ENCODE measurements around the gene SLC12A3.

Gene SLC12A3

GRCh38 chr16:56895813-56896212 lies 30.8 kb downstream of the SLC12A3 start:
- DNase-seq, result no peak

- DNase-seq, result no peak
Measured at GRCh38 chr16:56896244-56896643, 31.2 kb downstream of the SLC12A3 start.

GRCh38 chr16:56897026-56897799 lies 32.2 kb downstream of the SLC12A3 start:
- DNase-seq, result no peak

GRCh38 chr16:56898847-56899246 lies 33.8 kb downstream of the SLC12A3 start:
- DNase-seq, result no peak

- DNase-seq, result no peak
Measured at GRCh38 chr16:56903866-56904265, 38.9 kb downstream of the SLC12A3 start.

- no peak for DNase-seq
Measured at GRCh38 chr16:56907401-56907800, 42.4 kb downstream of the SLC12A3 start.

GRCh38 chr16:56909527-56909979 lies 44.5 kb downstream of the SLC12A3 start:
- DNase-seq, result no peak

GRCh38 chr16:56910112-56910511 lies 45.1 kb downstream of the SLC12A3 start:
- no peak for DNase-seq

- no peak for DNase-seq
Measured at GRCh38 chr16:56910654-56911539, 45.9 kb downstream of the SLC12A3 start.

- no peak for DNase-seq
Measured at GRCh38 chr16:56911771-56912571, 47.0 kb downstream of the SLC12A3 start.

- DNase-seq, result no peak
Measured at GRCh38 chr16:56912746-56913708, 48.0 kb downstream of the SLC12A3 start.

- DNase-seq, result no peak
Measured at GRCh38 chr16:56914896-56915295, 49.9 kb downstream of the SLC12A3 start.

GRCh38 chr16:56915336-56916119 lies 50.5 kb downstream of the SLC12A3 start:
- no peak for DNase-seq

- DNase-seq, result no peak
Measured at GRCh38 chr16:56916571-56917403, 51.8 kb downstream of the SLC12A3 start.

GRCh38 chr16:56918467-56919012 lies 53.5 kb downstream of the SLC12A3 start:
- DNase-seq, result no peak

- DNase-seq, result no peak
Measured at GRCh38 chr16:56919099-56919800, 54.2 kb downstream of the SLC12A3 start.

- DNase-seq, result no peak
Measured at GRCh38 chr16:56921571-56921970, 56.6 kb downstream of the SLC12A3 start.

- DNase-seq, result no peak
Measured at GRCh38 chr16:56923481-56924091, 58.6 kb downstream of the SLC12A3 start.

- DNase-seq, result no peak
Measured at GRCh38 chr16:56927471-56927870, 62.5 kb downstream of the SLC12A3 start.

Measured in KG1 (cell line).